Measurements from ENCODE around the gene MERTK. TPM values are rescaled to one million over a fixed set of nuclear protein-coding genes. Genes with fewer than 3 reads are reported as not detected.
A peak's percentile ranks its signal among the peaks of the same experiment; 100 is the strongest.

Gene MERTK
- total and polyA plus RNA-seq, 10 of the 15 experiments (the other 5 are each of a cell fraction or from before 2014, with no cell fraction given), result 0.13 to 30.6 (median 0.50) TPM

DNA sequence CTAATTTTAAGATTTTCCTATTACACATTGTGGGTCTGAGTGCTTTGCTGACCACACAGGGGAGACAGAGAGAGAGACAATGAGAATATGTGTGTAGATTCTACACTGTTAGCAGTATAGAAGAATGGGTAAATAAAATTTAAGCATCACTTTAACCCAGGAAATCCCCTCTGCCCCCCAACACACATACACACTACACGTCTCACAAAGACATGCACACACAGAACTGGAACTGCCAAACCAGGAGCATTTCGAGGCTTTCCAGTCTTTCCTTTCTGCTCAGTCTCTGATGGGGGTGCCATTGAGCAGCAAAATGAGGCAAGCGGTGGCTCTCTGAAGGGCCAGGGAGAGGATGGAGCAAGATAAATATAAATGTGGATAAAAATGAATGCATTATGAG lies 2.5 kb downstream of the MERTK start:
- intact Hi-C loops (cut with micrococcal nuclease; ENCODE audit: unreplicated experiment), result no loop called here
- POLR2A ChIA-PET, result interaction anchor here (2.3 kb wide), 1 partner anchor 17 kb away, joined by 6 read pairs; no protein-coding TSS in a partner anchor
- Histone ChIP-seq H3K36me3 (ENCODE audit: control insufficient read depth in 2 of 2, insufficient read depth in 2 of 2, low read length in 1 of 2) (no peaks in the 10 kb centered on the region), H3K4me2 (ENCODE audit: control insufficient read depth, insufficient read depth) (no peak overlapping the region), H3K4me1 (ENCODE audit: control insufficient read depth, insufficient read depth, low read length) (peaks cover 3% of the 10 kb centered on the region; the same call in 1 of the 2 replicates), H3K27ac (ENCODE audit: control insufficient read depth, insufficient read depth) (no peak overlapping the region), H3K4me3 (no peak overlapping the region), H3K9ac (ENCODE audit: control insufficient read depth, insufficient read depth, low read length) (no peak overlapping the region), H4K20me1 (ENCODE audit: control insufficient read depth, insufficient read depth) (no peaks in the 10 kb centered on the region), H2AFZ (ENCODE audit: control insufficient read depth, low read depth, low read length) (no peak overlapping the region), H3K27me3 (replicated peaks in 1 of 2; ENCODE audit: control insufficient read depth in 2 of 2, insufficient read depth in 2 of 2, low read length in 1 of 2) (peaks cover 2 to 7% of the 10 kb centered on the region in 2 experiments; a peak in 1 of 4 replicates), H3K79me2 (ENCODE audit: control insufficient read depth, insufficient read depth, low read length) (no peaks in the 10 kb centered on the region), H3K9me3 (replicated peaks; ENCODE audit: control insufficient read depth, insufficient read depth, low read length) (no peaks in the 10 kb centered on the region)
- in situ Hi-C loops (cut with MboI), result no loop called here
- DNase-seq (ENCODE audit: low read depth, low spot score) (no peak), FAIRE-seq (no peak), ATAC-seq (no peak)
- WGBS (ENCODE audit: insufficient coverage, insufficient replicate concordance, low lambda C conversion rate, missing lambda C conversion rate), result 14% methylated on average over 3 of the region's 3 CpGs
- RAD21 ChIA-PET (ENCODE audit: unreplicated experiment), result interaction anchor here (0.7 to 3.5 kb wide), 14 partner anchors 10 to 154 kb away, joined by 3 to 22 read pairs (median 4); partner anchors contain the start of genes ANAPC1 and TMEM87B
- SMC1A ChIA-PET (ENCODE audit: uncharacterized antibody, unreplicated experiment), result interaction anchor here (0.5 to 5.9 kb wide), 20 partner anchors 8 to 154 kb away, joined by 3 to 62 read pairs (median 4); partner anchors contain the start of gene ANAPC1
- CTCF ChIA-PET, result interaction anchor here (0.6 to 9.4 kb wide), 16 partner anchors 9 to 158 kb away, joined by 3 to 104 read pairs (median 8); partner anchors contain the start of genes ANAPC1 and TMEM87B
- BruUV-seq (replicated peaks), result no TSS peak
- TF ChIP-seq, protein P1, sequence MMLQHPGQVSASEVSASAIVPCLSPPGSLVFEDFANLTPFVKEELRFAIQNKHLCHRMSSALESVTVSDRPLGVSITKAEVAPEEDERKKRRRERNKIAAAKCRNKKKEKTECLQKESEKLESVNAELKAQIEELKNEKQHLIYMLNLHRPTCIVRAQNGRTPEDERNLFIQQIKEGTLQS (IDR thresholded peaks at IDR 0.05; ENCODE audit: borderline replicate concordance, extremely low read depth, low read depth, low read length), result no peak
- TF ChIP-seq, protein P2, sequence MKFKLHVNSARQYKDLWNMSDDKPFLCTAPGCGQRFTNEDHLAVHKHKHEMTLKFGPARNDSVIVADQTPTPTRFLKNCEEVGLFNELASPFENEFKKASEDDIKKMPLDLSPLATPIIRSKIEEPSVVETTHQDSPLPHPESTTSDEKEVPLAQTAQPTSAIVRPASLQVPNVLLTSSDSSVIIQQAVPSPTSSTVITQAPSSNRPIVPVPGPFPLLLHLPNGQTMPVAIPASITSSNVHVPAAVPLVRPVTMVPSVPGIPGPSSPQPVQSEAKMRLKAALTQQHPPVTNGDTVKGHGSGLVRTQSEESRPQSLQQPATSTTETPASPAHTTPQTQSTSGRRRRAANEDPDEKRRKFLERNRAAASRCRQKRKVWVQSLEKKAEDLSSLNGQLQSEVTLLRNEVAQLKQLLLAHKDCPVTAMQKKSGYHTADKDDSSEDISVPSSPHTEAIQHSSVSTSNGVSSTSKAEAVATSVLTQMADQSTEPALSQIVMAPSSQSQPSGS (IDR thresholded peaks at IDR 0.05; ENCODE audit: low read length), result no peak
- no peak for TF ChIP-seq TBL1XR1 (IDR thresholded peaks at IDR 0.05; ENCODE audit: low read depth, low read length)
- TF ChIP-seq, protein P3, sequence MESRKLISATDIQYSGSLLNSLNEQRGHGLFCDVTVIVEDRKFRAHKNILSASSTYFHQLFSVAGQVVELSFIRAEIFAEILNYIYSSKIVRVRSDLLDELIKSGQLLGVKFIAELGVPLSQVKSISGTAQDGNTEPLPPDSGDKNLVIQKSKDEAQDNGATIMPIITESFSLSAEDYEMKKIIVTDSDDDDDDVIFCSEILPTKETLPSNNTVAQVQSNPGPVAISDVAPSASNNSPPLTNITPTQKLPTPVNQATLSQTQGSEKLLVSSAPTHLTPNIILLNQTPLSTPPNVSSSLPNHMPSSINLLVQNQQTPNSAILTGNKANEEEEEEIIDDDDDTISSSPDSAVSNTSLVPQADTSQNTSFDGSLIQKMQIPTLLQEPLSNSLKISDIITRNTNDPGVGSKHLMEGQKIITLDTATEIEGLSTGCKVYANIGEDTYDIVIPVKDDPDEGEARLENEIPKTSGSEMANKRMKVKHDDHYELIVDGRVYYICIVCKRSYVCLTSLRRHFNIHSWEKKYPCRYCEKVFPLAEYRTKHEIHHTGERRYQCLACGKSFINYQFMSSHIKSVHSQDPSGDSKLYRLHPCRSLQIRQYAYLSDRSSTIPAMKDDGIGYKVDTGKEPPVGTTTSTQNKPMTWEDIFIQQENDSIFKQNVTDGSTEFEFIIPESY (IDR thresholded peaks at IDR 0.05), result no peak
- no peak for TF ChIP-seq YBX1 (IDR thresholded peaks at IDR 0.05)
- TF ChIP-seq, protein P4, sequence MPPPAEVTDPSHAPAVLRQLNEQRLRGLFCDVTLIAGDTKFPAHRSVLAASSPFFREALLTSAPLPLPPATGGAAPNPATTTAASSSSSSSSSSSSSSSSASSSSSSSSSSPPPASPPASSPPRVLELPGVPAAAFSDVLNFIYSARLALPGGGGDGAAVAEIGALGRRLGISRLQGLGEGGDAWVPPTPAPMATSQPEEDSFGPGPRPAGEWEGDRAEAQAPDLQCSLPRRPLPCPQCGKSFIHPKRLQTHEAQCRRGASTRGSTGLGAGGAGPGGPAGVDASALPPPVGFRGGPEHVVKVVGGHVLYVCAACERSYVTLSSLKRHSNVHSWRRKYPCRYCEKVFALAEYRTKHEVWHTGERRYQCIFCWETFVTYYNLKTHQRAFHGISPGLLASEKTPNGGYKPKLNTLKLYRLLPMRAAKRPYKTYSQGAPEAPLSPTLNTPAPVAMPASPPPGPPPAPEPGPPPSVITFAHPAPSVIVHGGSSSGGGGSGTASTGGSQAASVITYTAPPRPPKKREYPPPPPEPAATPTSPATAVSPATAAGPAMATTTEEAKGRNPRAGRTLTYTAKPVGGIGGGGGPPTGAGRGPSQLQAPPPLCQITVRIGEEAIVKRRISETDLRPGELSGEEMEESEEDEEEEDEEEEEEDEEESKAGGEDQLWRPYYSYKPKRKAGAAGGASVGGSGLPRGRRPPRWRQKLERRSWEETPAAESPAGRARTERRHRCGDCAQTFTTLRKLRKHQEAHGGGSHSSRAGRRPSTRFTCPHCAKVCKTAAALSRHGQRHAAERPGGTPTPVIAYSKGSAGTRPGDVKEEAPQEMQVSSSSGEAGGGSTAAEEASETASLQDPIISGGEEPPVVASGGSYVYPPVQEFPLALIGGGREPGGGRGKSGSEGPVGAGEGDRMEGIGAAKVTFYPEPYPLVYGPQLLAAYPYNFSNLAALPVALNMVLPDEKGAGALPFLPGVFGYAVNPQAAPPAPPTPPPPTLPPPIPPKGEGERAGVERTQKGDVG (CRISPR knock-in tag; IDR thresholded peaks at IDR 0.05), result no peak
- TF ChIP-seq, protein P5, sequence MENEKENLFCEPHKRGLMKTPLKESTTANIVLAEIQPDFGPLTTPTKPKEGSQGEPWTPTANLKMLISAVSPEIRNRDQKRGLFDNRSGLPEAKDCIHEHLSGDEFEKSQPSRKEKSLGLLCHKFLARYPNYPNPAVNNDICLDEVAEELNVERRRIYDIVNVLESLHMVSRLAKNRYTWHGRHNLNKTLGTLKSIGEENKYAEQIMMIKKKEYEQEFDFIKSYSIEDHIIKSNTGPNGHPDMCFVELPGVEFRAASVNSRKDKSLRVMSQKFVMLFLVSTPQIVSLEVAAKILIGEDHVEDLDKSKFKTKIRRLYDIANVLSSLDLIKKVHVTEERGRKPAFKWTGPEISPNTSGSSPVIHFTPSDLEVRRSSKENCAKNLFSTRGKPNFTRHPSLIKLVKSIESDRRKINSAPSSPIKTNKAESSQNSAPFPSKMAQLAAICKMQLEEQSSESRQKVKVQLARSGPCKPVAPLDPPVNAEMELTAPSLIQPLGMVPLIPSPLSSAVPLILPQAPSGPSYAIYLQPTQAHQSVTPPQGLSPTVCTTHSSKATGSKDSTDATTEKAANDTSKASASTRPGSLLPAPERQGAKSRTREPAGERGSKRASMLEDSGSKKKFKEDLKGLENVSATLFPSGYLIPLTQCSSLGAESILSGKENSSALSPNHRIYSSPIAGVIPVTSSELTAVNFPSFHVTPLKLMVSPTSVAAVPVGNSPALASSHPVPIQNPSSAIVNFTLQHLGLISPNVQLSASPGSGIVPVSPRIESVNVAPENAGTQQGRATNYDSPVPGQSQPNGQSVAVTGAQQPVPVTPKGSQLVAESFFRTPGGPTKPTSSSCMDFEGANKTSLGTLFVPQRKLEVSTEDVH (IDR thresholded peaks at IDR 0.05; ENCODE audit: low read depth, partially characterized antibody), result no peak
- TF ChIP-seq SMARCA5 (IDR thresholded peaks at IDR 0.05), result peak; percentile 36; the same call in 1 of the 2 replicates
- TF ChIP-seq, protein P6, sequence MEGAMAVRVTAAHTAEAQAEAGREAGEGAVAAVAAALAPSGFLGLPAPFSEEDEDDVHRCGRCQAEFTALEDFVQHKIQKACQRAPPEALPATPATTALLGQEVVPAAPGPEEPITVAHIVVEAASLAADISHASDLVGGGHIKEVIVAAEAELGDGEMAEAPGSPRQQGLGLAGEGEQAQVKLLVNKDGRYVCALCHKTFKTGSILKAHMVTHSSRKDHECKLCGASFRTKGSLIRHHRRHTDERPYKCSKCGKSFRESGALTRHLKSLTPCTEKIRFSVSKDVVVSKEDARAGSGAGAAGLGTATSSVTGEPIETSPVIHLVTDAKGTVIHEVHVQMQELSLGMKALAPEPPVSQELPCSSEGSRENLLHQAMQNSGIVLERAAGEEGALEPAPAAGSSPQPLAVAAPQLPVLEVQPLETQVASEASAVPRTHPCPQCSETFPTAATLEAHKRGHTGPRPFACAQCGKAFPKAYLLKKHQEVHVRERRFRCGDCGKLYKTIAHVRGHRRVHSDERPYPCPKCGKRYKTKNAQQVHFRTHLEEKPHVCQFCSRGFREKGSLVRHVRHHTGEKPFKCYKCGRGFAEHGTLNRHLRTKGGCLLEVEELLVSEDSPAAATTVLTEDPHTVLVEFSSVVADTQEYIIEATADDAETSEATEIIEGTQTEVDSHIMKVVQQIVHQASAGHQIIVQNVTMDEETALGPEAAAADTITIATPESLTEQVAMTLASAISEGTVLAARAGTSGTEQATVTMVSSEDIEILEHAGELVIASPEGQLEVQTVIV (IDR thresholded peaks at IDR 0.05; ENCODE audit: borderline replicate concordance, partially characterized antibody), result no peak
- peak; percentile 36; the same call in 1 of the 2 replicates for TF ChIP-seq SMC3 (IDR thresholded peaks at IDR 0.05; ENCODE audit: borderline replicate concordance, low read length)

All from GM12878 (cell line).